ENCODE data around the gene DNMT1. TPM values are rescaled to one million over a fixed set of nuclear protein-coding genes. Genes with fewer than 3 reads are reported as not detected.

Gene DNMT1
- total RNA-seq, 1 experiment from 2014 or later, result 210 TPM

DNA sequence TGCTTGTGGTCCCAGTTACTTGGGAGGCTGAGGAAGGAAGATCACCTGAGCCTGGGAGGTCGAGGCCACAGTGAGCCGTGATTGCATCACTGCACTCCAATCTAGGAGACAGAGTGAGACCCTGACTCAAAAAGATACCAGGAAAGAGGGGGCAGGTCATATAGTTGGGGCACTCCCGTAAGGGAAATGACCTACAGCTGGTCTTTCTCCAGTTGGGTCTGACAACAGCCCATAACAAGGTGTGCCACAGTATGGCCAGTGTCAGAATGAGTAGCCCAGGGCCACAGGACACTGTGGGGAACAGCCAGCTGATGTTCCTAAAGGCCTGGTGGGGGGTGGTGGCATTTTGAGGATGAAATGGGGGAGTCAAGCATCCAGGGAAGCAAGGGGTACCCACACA, 10.8 kb downstream of the DNMT1 start (continued):
- TF ChIP-seq AFF4 (CRISPR knock-in tag; IDR thresholded peaks at IDR 0.05; ENCODE audit: borderline replicate concordance) (no peak), ZNF138 (CRISPR knock-in tag; conservative IDR thresholded peaks at IDR 0.05) (no peak), ETV6 (CRISPR knock-in tag; IDR thresholded peaks at IDR 0.05) (no peak), SOX15 (CRISPR knock-in tag; IDR thresholded peaks at IDR 0.05) (no peak), NR3C1 (CRISPR knock-in tag; conservative IDR thresholded peaks at IDR 0.05; ENCODE audit: low read depth) (no peak), ZNF281 (CRISPR knock-in tag; IDR thresholded peaks at IDR 0.05) (no peak), ZNF317 (CRISPR knock-in tag; IDR thresholded peaks at IDR 0.05; ENCODE audit: borderline replicate concordance, low read depth) (no peak), TEAD4 (CRISPR knock-in tag; IDR thresholded peaks at IDR 0.05) (no peak), NFYB (CRISPR knock-in tag; conservative IDR thresholded peaks at IDR 0.05; ENCODE audit: low read depth) (no peak)

GRCh38 chr19:10182847-10183246, 11.9 kb downstream of the DNMT1 start:
- H3K27ac Mint-ChIP-seq, result no peak overlapping the region
- H3K4me1 Mint-ChIP-seq, result no peaks in the 10 kb centered on the region
- ChIA-PET CTCF (interaction anchor here (3.5 kb wide), 1 partner anchor 67 kb away, joined by 10 read pairs; no protein-coding TSS in a partner anchor), POLR2A (no interaction called here)
- no peaks in the 10 kb centered on the region for H3K9me3 Mint-ChIP-seq
- peaks cover 27% of the 10 kb centered on the region for H3K36me3 Mint-ChIP-seq
- ATAC-seq, result no peak
- H3K4me3 Mint-ChIP-seq, result no peak overlapping the region
- no peaks in the 10 kb centered on the region for H3K27me3 Mint-ChIP-seq (ENCODE audit: low read depth)
- TF ChIP-seq GRHL2 (CRISPR knock-in tag; IDR thresholded peaks at IDR 0.05; ENCODE audit: insufficient replicate concordance, severe bottlenecking) (no peak), HMGA2 (CRISPR knock-in tag; IDR thresholded peaks at IDR 0.05) (0 out of 2 replicates have a peak, but pooled peaks have one; percentile 4)
- DNase-seq (ENCODE audit: low spot score), result no peak

GRCh38 chr19:10182076-10182475, 12.7 kb downstream of the DNMT1 start:
- H3K9me3 Mint-ChIP-seq, result no peaks in the 10 kb centered on the region
- H3K27ac Mint-ChIP-seq, result no peak overlapping the region
- no peaks in the 10 kb centered on the region for H3K27me3 Mint-ChIP-seq (ENCODE audit: low read depth)
- ChIA-PET POLR2A (no interaction called here), CTCF (interaction anchor here (3.5 kb wide), 1 partner anchor 68 kb away, joined by 10 read pairs; no protein-coding TSS in a partner anchor)
- peaks cover 30% of the 10 kb centered on the region for H3K36me3 Mint-ChIP-seq
- no peak for DNase-seq (ENCODE audit: low spot score)
- no peaks in the 10 kb centered on the region for H3K4me1 Mint-ChIP-seq
- no peak for ATAC-seq
- no peak overlapping the region for H3K4me3 Mint-ChIP-seq
- TF ChIP-seq, protein P1, sequence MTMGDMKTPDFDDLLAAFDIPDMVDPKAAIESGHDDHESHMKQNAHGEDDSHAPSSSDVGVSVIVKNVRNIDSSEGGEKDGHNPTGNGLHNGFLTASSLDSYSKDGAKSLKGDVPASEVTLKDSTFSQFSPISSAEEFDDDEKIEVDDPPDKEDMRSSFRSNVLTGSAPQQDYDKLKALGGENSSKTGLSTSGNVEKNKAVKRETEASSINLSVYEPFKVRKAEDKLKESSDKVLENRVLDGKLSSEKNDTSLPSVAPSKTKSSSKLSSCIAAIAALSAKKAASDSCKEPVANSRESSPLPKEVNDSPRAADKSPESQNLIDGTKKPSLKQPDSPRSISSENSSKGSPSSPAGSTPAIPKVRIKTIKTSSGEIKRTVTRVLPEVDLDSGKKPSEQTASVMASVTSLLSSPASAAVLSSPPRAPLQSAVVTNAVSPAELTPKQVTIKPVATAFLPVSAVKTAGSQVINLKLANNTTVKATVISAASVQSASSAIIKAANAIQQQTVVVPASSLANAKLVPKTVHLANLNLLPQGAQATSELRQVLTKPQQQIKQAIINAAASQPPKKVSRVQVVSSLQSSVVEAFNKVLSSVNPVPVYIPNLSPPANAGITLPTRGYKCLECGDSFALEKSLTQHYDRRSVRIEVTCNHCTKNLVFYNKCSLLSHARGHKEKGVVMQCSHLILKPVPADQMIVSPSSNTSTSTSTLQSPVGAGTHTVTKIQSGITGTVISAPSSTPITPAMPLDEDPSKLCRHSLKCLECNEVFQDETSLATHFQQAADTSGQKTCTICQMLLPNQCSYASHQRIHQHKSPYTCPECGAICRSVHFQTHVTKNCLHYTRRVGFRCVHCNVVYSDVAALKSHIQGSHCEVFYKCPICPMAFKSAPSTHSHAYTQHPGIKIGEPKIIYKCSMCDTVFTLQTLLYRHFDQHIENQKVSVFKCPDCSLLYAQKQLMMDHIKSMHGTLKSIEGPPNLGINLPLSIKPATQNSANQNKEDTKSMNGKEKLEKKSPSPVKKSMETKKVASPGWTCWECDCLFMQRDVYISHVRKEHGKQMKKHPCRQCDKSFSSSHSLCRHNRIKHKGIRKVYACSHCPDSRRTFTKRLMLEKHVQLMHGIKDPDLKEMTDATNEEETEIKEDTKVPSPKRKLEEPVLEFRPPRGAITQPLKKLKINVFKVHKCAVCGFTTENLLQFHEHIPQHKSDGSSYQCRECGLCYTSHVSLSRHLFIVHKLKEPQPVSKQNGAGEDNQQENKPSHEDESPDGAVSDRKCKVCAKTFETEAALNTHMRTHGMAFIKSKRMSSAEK (CRISPR knock-in tag; IDR thresholded peaks at IDR 0.05; ENCODE audit: borderline replicate concordance), result no peak

Measured in WTC11 (cell line).